Prostate gland (tissue), 2 donors: ENCODE measurements around the gene SLC49A4.

Source experiments
- POLR2A ChIP-seq: fragments of 450-650 bp; IDR thresholded peaks from one replicate; pipeline ENCODE4 v1.6.1; 2016; ENCODE audit warnings: antibody characterized with exemption, mild to moderate bottlenecking
- TF ChIP-seq, protein P1 (sequence below), 4 experiments: fragments of 200-600 bp in 2 of 4; fragments of 450-650 bp in 2 of 4; sonication (generic) in 2 of 4; IDR thresholded peaks; 1 replicate in 3 of 4; 2 replicates in 1 of 4; pipeline ENCODE4 v1.5.1; 2016 to 2019; ENCODE audit warnings: antibody characterized with exemption in 4 of 4, mild to moderate bottlenecking in 2 of 4, moderate library complexity in 2 of 4

DNA sequence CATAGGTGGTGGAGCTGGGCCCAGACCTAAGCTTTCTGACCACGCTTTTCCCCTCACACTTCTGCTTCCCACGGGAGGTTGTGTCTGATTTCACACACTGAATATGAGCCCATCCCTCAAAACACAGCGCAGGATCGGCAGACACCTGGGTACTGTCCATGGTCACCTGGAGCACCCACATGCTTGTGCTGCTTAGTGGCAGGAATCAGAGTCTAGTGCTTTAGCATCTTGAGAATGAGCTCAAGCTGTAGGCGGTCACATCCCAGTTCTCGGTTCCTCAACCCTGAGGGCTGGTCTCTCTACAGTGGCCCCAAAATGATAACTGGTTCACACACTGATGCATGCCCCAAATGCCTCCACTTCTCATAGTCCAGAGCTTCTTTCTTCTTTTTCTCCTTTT, 121.7 kb downstream of the SLC49A4 start:
- TF ChIP-seq POLR2A: no peak
- TF ChIP-seq, protein P1, sequence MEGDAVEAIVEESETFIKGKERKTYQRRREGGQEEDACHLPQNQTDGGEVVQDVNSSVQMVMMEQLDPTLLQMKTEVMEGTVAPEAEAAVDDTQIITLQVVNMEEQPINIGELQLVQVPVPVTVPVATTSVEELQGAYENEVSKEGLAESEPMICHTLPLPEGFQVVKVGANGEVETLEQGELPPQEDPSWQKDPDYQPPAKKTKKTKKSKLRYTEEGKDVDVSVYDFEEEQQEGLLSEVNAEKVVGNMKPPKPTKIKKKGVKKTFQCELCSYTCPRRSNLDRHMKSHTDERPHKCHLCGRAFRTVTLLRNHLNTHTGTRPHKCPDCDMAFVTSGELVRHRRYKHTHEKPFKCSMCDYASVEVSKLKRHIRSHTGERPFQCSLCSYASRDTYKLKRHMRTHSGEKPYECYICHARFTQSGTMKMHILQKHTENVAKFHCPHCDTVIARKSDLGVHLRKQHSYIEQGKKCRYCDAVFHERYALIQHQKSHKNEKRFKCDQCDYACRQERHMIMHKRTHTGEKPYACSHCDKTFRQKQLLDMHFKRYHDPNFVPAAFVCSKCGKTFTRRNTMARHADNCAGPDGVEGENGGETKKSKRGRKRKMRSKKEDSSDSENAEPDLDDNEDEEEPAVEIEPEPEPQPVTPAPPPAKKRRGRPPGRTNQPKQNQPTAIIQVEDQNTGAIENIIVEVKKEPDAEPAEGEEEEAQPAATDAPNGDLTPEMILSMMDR (IDR thresholded peaks at IDR 0.05): no peak
